ENCODE results near the gene PLXNA2. TPM values are rescaled to one million over a fixed set of nuclear protein-coding genes. Genes with fewer than 3 reads are reported as not detected.

The PLXNA2 gene
- total RNA-seq, 2 donors from 2014 or later = 7.3 to 8.9 TPM

DNA sequence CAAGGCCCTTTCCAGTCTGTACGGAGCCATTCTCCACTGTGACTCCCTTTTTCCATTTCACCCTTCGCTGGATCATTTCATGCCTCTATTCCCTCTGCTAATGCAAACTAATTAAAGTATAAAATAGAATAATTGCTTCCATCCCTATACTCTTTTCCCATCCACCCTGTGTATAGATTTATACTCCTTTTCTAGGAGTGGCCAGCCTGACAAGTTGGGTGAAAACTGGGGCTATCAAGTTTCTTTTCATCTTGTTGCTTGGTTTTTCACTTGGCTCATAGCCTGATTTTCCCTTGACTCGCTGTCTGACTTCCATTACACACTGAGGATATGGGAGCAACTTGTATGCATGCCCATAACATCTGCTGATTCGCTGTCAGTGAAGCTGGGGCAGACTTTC is 107.0 kb downstream of the PLXNA2 start:
- no peak for DNase-seq (ENCODE audit: low spot score)
- Histone ChIP-seq H3K9me3 (no peaks in the 10 kb centered on the region), H3K27me3 (replicated peaks; ENCODE audit: insufficient read depth) (no peaks in the 10 kb centered on the region), H3K4me3 (no peak overlapping the region), H3K27ac (no peak overlapping the region), H3K36me3 (no peaks in the 10 kb centered on the region), H3K4me1 (replicated peaks) (no peaks in the 10 kb centered on the region)
- TF ChIP-seq POLR2AphosphoS5 (IDR thresholded peaks at IDR 0.05) = no peak
- TF ChIP-seq, protein P1, sequence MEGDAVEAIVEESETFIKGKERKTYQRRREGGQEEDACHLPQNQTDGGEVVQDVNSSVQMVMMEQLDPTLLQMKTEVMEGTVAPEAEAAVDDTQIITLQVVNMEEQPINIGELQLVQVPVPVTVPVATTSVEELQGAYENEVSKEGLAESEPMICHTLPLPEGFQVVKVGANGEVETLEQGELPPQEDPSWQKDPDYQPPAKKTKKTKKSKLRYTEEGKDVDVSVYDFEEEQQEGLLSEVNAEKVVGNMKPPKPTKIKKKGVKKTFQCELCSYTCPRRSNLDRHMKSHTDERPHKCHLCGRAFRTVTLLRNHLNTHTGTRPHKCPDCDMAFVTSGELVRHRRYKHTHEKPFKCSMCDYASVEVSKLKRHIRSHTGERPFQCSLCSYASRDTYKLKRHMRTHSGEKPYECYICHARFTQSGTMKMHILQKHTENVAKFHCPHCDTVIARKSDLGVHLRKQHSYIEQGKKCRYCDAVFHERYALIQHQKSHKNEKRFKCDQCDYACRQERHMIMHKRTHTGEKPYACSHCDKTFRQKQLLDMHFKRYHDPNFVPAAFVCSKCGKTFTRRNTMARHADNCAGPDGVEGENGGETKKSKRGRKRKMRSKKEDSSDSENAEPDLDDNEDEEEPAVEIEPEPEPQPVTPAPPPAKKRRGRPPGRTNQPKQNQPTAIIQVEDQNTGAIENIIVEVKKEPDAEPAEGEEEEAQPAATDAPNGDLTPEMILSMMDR (IDR thresholded peaks at IDR 0.05) = no peak
- no peak for TF ChIP-seq POLR2A (IDR thresholded peaks at IDR 0.05)
- intact Hi-C loops (cut with DNase I) = no loop called here
- WGBS = 81% methylated on average over 4 of the region's 4 CpGs

DNA sequence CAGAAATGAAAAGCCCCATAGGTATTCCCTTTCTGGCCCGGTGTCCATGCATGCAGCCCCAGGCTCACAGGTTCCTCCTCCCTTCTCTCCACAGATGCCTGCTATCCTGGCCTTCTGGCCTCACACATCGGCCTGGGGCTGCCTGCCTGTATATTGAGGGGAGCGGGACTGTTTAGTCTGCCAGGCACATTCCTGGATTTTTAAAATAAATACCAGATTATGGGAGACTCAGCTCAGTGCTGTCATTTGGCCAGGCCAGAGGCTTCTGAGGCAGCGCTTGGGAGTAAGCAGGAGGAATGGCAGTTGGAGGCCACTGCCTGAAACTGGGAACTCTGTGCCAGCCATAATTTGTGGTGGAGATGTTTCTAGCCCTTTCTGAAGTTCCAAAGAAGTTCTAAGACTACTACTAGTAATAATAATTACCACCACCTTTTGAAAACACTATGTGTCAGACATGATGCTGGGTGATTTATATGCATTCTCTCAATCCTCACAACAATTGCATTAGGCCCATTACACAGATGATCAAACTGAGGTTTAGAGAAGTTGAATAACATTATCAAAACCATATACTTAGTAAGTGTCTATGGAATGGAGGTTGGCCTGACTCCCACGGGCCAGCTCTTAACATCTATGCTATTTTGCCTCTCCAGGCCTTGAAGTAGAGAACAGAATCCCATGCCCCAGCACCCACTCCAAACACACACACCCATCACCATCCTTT is 107.6 kb downstream of the PLXNA2 start:
- intact Hi-C loops (cut with DNase I) = no loop called here
- Histone ChIP-seq H3K9me3 (no peaks in the 10 kb centered on the region), H3K4me1 (replicated peaks) (no peaks in the 10 kb centered on the region), H3K27me3 (replicated peaks; ENCODE audit: insufficient read depth) (no peaks in the 10 kb centered on the region), H3K4me3 (no peak overlapping the region), H3K27ac (no peak overlapping the region), H3K36me3 (no peaks in the 10 kb centered on the region)
- 65% methylated on average over 5 of the region's 5 CpGs for WGBS
- TF ChIP-seq POLR2AphosphoS5 (IDR thresholded peaks at IDR 0.05) (no peak), POLR2A (IDR thresholded peaks at IDR 0.05) (no peak)
- TF ChIP-seq, protein P1 (IDR thresholded peaks at IDR 0.05) = no peak
- DNase-seq (ENCODE audit: low spot score) = no peak

DNA sequence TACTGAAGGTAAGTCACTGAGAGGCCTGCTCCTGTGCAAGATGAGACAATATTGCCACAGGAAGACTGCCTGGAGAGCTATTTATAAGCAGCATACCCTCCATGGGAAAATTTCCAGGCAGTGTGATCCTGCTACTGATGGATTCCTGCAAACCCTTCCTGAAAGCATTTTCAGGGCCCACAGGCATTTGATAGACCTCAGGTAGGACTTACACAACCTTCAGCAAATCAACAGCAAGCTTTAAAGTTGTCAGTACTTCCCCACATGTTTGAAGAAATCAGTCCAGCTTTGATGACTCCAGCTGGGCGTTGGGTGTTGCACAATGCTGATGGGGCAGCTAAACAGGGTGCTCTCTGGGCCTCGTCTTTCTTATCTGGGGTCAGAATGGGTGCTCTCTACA is 108.8 kb downstream of the PLXNA2 start:
- Histone ChIP-seq H3K9me3 (no peaks in the 10 kb centered on the region), H3K27me3 (replicated peaks; ENCODE audit: insufficient read depth) (no peaks in the 10 kb centered on the region), H3K36me3 (no peaks in the 10 kb centered on the region), H3K27ac (no peak overlapping the region), H3K4me1 (replicated peaks) (no peaks in the 10 kb centered on the region), H3K4me3 (no peak overlapping the region)
- DNase-seq (ENCODE audit: low spot score) = no peak
- intact Hi-C loops (cut with DNase I) = no loop called here
- WGBS = 92% methylated on average over 2 of the region's 2 CpGs
- TF ChIP-seq POLR2A (IDR thresholded peaks at IDR 0.05) (no peak), POLR2AphosphoS5 (IDR thresholded peaks at IDR 0.05) (no peak)
- TF ChIP-seq, protein P1 (IDR thresholded peaks at IDR 0.05) = no peak

DNA sequence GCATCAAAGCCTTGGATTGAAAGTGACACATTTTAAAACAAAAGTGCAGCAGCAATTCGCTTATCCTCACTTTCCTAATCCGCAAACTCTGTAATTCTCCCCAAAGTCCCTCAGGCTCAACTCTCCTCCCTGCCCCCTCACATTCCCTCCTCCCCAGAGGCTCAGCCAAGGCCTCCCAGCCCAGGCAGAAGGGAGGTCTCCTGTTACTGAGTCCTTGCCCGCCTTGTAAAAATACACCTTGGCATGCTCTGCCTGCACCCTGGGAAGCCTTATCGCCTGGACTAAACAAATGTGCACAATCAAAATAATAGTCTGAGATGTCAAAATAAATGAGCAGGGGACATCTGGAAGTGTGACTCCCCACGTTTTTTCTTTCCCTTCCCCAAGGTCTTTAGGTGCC is 109.7 kb downstream of the PLXNA2 start:
- WGBS = 35% methylated on average over 5 of the region's 5 CpGs
- intact Hi-C loops (cut with DNase I) = loop anchor here (5.0 kb wide), 1 partner anchor 103 kb away; no protein-coding TSS in a partner anchor
- TF ChIP-seq POLR2A (IDR thresholded peaks at IDR 0.05) (no peak), POLR2AphosphoS5 (IDR thresholded peaks at IDR 0.05) (no peak)
- TF ChIP-seq, protein P1 (IDR thresholded peaks at IDR 0.05) = no peak
- no peaks in the 10 kb centered on the region for H3K27me3 ChIP-seq (replicated peaks; ENCODE audit: insufficient read depth)
- H3K4me3 ChIP-seq = no peak overlapping the region
- DNase-seq (ENCODE audit: low spot score) = no peak
- H3K9me3 ChIP-seq = no peaks in the 10 kb centered on the region
- H3K36me3 ChIP-seq = no peaks in the 10 kb centered on the region
- H3K4me1 ChIP-seq (replicated peaks) = no peaks in the 10 kb centered on the region
- no peak overlapping the region for H3K27ac ChIP-seq

DNA sequence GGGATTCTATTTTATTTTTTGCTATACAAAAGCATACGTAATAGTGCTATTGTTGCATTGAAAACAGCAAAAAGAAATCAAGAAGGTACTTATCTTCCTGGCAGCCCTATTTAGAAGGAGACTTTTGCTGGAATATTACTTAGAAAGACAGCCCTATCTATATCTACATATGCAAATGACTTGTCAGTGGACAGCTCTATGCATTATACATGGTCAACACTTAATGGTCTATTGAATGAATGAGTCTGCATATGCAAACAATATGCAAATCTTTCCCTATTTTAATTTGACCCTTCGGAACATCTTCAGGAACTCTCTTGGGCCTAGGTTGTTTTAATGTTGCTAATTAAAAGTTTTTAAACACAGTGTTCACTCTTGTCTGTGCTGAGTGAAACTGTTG is 110.8 kb downstream of the PLXNA2 start:
- no peak for TF ChIP-seq POLR2AphosphoS5 (IDR thresholded peaks at IDR 0.05)
- TF ChIP-seq POLR2A (IDR thresholded peaks at IDR 0.05) = no peak
- TF ChIP-seq, protein P1 (IDR thresholded peaks at IDR 0.05) = no peak
- intact Hi-C loops (cut with DNase I) = loop anchor here (5.0 kb wide), 1 partner anchor 104 kb away; no protein-coding TSS in a partner anchor

More for the DNA sequence above, 110.8 kb downstream of the PLXNA2 start:
- H3K36me3 ChIP-seq = no peaks in the 10 kb centered on the region
- 95% methylated on average over 2 of the region's 2 CpGs for WGBS
- DNase-seq (ENCODE audit: low spot score) = no peak
- no peak overlapping the region for H3K4me3 ChIP-seq
- no peaks in the 10 kb centered on the region for H3K4me1 ChIP-seq (replicated peaks)
- H3K9me3 ChIP-seq = no peaks in the 10 kb centered on the region
- H3K27ac ChIP-seq = no peak overlapping the region
- H3K27me3 ChIP-seq (replicated peaks; ENCODE audit: insufficient read depth) = no peaks in the 10 kb centered on the region
